Mesothelial cell of epicardium (in vitro differentiated cells): Measurements from ENCODE around the gene KIAA0825. TPM values are rescaled to one million over a fixed set of nuclear protein-coding genes. Genes with fewer than 3 reads are reported as not detected.

Experiments used
- DNase-seq, 2 experiments: peaks; one replicate each; pipeline ENCODE4 v3.0.0; 2021; ENCODE audit warnings: low spot score in 2 of 2; ENCODE audit not compliant: unreplicated experiment in 2 of 2
- H3K27ac Mint-ChIP-seq: 2 replicates; pipeline ENCODE4 v1.8.0; 2021; ENCODE audit warnings: mixed read lengths
- H3K27me3 Mint-ChIP-seq: 2 replicates; pipeline ENCODE4 v1.8.0; 2021; ENCODE audit warnings: low read depth, mixed read lengths
- H3K36me3 Mint-ChIP-seq: 2 replicates; pipeline ENCODE4 v1.8.0; 2021; ENCODE audit warnings: mixed read lengths
- H3K4me1 Mint-ChIP-seq: 2 replicates; pipeline ENCODE4 v1.8.0; 2021; ENCODE audit warnings: mixed read lengths
- H3K4me3 Mint-ChIP-seq: 2 replicates; pipeline ENCODE4 v1.8.0; 2021; ENCODE audit warnings: mild to moderate bottlenecking, moderate library complexity, mixed read lengths
- H3K9me3 Mint-ChIP-seq: 2 replicates; pipeline ENCODE4 v1.8.0; 2021; ENCODE audit warnings: mixed read lengths
- CTCF ChIP-seq: fragments of 200-600 bp; sonication (generic); IDR thresholded peaks from one replicate; pipeline ENCODE4 v1.5.0; 2021; ENCODE audit warnings: antibody characterized with exemption; ENCODE audit not compliant: unreplicated experiment
- total RNA-seq: library from RNA; stranded (reverse); gene quantifications from 3 replicates; pipeline ENCODE4 v1.2.1, GENCODE V29; 2021

The KIAA0825 gene
- total RNA-seq, 1 donor from 2014 or later: 5.4 TPM

- Mint-ChIP-seq H3K4me3 (no peak overlapping the region), H3K27me3 (no peaks in the 10 kb centered on the region), H3K27ac (no peak overlapping the region), H3K9me3 (peaks cover 3% of the 10 kb centered on the region), H3K4me1 (peaks cover 12% of the 10 kb centered on the region), H3K36me3 (no peaks in the 10 kb centered on the region)
- DNase-seq: no peak
- no peak for TF ChIP-seq CTCF
These were observed 154.7 kb downstream of the KIAA0825 start for GRCh38 chr5:94463739-94464138.

- no peaks in the 10 kb centered on the region for H3K27me3 Mint-ChIP-seq
- H3K9me3 Mint-ChIP-seq: peaks cover 7% of the 10 kb centered on the region
- H3K27ac Mint-ChIP-seq: no peak overlapping the region
These were observed 157.3 kb downstream of the KIAA0825 start for GRCh38 chr5:94461131-94461530.

GRCh38 chr5:94459915-94460314 lies 158.5 kb downstream of the KIAA0825 start:
- Mint-ChIP-seq H3K36me3 (peaks cover 2% of the 10 kb centered on the region), H3K27ac (no peak overlapping the region)
- TF ChIP-seq CTCF: no peak

More at GRCh38 chr5:94461131-94461530, 157.3 kb downstream of the KIAA0825 start:
- Mint-ChIP-seq H3K36me3 (peaks cover 2% of the 10 kb centered on the region), H3K4me3 (no peak overlapping the region), H3K4me1 (peaks cover 3% of the 10 kb centered on the region)
- no peak for TF ChIP-seq CTCF
- DNase-seq: no peak

GRCh38 chr5:94457788-94458187 lies 160.6 kb downstream of the KIAA0825 start:
- no peaks in the 10 kb centered on the region for H3K4me1 Mint-ChIP-seq
- TF ChIP-seq CTCF: no peak
- H3K9me3 Mint-ChIP-seq: peaks cover 7% of the 10 kb centered on the region
- H3K4me3 Mint-ChIP-seq: no peak overlapping the region
- H3K27me3 Mint-ChIP-seq: no peaks in the 10 kb centered on the region
- H3K27ac Mint-ChIP-seq: no peak overlapping the region
- DNase-seq: no peak
- peaks cover 2% of the 10 kb centered on the region for H3K36me3 Mint-ChIP-seq

More at GRCh38 chr5:94459915-94460314, 158.5 kb downstream of the KIAA0825 start:
- peaks cover 3% of the 10 kb centered on the region for H3K4me1 Mint-ChIP-seq
- no peak overlapping the region for H3K4me3 Mint-ChIP-seq
- peaks cover 7% of the 10 kb centered on the region for H3K9me3 Mint-ChIP-seq
- H3K27me3 Mint-ChIP-seq: no peaks in the 10 kb centered on the region
- DNase-seq: no peak

- no peak for TF ChIP-seq CTCF
- H3K4me3 Mint-ChIP-seq: no peak overlapping the region
- no peak for DNase-seq
- H3K27ac Mint-ChIP-seq: no peak overlapping the region
- H3K36me3 Mint-ChIP-seq: no peaks in the 10 kb centered on the region
- peaks cover 6% of the 10 kb centered on the region for H3K4me1 Mint-ChIP-seq
- H3K27me3 Mint-ChIP-seq: no peaks in the 10 kb centered on the region
- H3K9me3 Mint-ChIP-seq: no peaks in the 10 kb centered on the region
These were observed 172.7 kb downstream of the KIAA0825 start for GRCh38 chr5:94445726-94446125.

- Mint-ChIP-seq H3K36me3 (no peaks in the 10 kb centered on the region), H3K27ac (no peak overlapping the region), H3K4me1 (peaks cover 23% of the 10 kb centered on the region), H3K4me3 (no peak overlapping the region), H3K27me3 (no peaks in the 10 kb centered on the region), H3K9me3 (no peaks in the 10 kb centered on the region)
- DNase-seq: no peak
- TF ChIP-seq CTCF: no peak
These were observed 175.4 kb downstream of the KIAA0825 start for GRCh38 chr5:94442991-94443390.
